Endothelial cell of hepatic sinusoid (primary cell): ENCODE results near the gene PCSK5.
"Not testable (repeated sequence)": the region's sequence is repeated elsewhere in the genome, so short reads cannot be mapped to it uniquely, and the experiment has no call there.

Source experiments
- in situ Hi-C: cut with HindIII; loops from 2 replicates; pipeline ENCODE4 v1.10.0; 2017; ENCODE audit warnings: low sequenced_read_pairs

Gene PCSK5

DNA sequence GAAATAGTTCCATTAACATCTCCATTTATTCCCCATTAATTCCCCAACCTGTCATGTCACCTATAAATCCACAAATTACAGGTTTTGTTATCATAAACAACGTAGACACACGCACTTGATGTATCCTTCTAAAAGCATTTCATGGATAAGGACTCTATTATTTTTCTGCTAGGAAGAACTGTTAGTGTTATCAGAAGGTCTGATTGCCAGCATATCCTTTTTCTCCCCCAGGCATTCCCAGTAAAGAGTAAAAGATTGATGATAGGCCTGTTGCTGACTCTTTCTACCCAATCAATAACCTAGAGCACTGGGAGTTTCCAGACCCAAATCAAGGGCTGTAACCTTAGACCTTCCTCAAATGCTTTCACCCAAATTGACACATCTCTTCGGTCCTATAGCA is 442.9 kb downstream of the PCSK5 start:
- in situ Hi-C loops = no loop called here

DNA sequence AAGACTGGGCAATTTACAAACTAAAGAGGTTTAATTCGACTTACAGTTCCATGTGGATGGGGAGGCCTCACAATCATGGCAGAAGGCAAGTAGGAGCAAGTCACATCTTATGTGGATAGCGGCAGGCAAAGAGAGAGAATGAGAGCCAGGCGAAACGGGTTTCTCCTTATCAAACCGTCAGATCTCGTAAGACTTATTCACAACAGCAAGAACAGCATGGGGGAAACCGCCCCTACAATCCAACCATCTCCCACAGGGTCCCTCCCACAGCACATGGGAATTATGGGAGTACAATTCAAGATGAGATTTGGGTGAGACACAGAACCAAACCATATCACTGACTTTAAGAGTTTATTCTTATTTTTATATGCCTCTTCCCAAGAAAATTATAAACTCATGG is 443.5 kb downstream of the PCSK5 start:
- in situ Hi-C loops = no loop called here

DNA sequence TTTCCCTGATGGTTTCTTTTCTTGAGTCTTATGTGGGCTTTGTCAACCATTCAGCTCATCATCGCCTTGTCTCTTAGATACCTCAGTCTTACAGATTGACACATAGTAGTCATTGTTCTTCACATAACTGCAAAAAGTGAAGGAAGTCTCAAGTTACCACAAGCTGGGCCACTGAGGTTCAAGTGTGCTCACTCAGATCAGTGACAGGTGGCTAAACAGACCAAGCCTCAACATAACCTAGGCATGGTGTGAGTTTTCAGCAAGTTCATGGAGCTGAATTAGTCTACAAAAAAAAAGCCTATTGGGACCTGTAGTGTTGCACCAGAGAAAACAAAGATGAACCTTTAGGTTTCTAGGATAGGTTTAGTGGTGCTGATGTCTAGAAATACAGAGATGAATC is 445.6 kb downstream of the PCSK5 start:
- in situ Hi-C loops = loop anchor here (5.0 kb wide), 1 partner anchor 36 kb away; no protein-coding TSS in a partner anchor

DNA sequence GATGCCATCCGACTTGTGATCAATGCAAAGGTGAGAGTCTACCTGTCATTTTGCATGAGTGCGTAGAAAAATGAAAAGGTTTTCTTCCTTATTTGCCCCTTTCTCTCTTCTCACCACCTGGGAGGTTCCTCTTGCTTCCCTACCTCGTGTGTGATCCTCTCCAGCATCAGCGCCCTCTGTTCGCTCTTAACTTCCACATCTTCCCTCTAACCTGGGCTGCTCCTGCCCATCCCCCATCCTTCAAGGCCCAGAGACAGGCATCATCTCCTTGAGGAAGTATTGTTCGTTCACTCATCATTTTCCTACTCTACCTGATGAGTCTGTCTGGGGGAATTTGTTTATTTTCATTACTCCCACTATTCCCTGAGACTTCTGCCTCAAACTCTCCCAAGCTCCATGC is 447.9 kb downstream of the PCSK5 start:
- in situ Hi-C loops = loop anchor here (5.0 kb wide), 1 partner anchor 34 kb away; no protein-coding TSS in a partner anchor

DNA sequence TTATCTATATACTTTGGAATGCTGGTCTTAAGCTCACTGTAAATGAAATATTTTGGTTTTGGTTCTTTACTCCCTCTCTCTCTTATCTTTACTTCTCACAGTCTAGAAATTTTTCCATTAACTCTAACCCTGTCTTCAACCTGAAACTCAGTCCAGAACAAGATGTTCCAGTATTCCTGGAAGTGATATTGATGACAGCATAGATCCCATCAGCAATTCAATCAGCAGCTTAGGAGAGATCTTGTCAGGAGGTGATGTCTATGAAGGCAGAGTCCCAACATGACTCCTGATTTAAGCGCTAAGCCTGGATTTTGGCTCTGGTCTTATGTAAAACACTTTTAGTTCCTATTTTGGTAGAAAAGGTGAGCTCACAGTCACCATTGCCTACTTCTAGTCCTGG is 451.1 kb downstream of the PCSK5 start:
- in situ Hi-C loops = no loop called here

DNA sequence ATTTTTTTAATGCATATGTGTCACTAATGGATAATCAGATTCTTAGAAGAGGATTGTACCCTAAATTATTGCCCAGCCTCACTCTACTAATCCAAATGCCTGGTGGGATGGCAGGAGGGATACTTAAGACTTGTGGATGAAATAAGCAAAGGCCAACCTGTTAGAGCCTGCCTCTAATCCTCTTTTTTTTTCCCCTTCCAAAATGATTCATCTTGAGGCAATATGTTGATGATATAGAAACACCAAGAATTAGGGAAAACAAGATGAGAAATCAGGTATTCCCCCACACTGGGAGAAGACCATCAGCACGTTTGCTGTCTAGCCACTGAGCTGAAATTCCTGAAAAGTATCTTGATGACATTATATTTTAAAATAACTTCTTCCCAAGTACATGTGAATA is 451.7 kb downstream of the PCSK5 start:
- in situ Hi-C loops = no loop called here

DNA sequence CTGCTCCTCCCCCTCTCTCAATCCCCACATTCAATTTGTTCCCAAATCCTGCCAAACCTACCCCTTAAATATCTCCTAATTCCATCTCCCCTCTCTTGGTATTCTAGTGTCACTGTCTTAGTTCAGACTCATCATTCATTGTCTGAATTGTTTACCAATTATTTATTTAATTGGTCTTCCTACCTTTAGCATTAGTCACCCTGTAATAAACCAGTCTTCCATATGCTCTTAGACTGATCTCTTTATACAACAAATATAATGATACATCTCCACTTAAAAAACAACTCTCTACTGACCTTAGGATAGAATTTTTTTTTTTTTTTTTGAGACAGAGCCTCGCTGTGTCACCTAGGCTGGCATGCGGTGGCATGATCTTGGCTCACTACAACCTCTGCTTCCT is 452.4 kb downstream of the PCSK5 start:
- in situ Hi-C loops = no loop called here

DNA sequence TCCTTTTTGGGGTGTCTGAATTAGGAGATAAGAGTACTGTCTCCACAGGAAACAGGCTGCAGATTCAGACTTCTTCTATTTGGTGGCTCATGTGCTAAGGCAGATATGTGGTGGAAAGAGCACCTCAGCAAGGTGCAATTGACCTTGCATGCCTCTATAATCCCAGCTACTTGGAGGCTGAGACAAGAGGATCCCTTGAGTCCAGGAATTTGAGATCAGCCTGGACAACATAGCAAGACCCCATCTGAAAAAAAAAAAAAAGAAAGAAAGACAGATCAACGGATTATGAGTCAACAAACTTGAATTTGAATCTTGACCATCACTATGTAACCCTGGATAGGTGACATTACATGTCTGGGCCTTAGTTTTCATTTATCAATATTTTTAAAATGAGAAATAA is 459.4 kb downstream of the PCSK5 start:
- in situ Hi-C loops = no loop called here

DNA sequence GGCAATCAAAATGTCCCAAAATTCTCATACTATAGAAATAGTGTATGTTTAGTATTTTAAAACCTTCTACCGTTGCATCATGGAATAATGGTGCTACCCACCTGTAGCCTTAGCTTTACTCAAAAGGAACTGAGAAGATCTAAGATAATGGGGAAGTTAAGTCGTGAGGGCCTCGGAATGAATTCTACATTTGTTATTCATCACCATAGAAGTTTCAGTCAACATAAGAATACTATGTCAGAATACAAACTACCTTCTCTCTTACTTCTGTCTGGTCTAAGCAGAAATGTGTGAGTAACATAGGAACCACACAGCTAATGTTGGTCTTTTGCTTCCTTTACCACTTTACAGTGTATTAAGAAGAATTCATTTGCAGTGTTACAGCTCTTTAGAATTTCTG is 460.5 kb downstream of the PCSK5 start:
- in situ Hi-C loops = no loop called here

DNA sequence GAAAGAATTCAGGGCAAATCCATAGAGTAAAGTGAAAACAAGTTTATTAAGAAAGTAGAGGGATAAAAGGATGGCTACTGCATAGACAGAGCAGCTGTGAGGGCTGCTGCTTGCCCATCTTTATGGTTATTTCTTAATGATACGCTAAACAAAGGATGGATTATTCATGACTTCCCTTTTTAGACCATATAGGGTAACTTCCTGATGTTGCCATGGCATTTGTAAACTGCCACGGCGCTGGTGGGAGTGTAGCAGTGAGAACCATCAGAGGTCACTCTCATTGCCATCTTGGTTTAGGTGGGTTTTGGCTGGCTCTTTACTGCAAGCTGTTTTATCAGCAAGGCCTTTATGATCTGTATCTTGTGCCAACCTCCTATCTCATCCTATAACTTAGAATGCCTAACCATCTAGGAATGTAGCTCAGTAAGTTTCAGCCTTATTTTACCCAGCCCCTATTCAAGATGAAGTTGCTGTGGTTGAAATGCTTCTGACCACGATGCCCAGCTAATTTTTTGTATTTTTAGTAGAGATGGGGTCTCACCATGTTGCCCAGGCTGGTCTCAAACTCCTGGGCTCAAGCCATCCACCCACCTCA is 461.6 kb downstream of the PCSK5 start:
- in situ Hi-C loops = no loop called here

DNA sequence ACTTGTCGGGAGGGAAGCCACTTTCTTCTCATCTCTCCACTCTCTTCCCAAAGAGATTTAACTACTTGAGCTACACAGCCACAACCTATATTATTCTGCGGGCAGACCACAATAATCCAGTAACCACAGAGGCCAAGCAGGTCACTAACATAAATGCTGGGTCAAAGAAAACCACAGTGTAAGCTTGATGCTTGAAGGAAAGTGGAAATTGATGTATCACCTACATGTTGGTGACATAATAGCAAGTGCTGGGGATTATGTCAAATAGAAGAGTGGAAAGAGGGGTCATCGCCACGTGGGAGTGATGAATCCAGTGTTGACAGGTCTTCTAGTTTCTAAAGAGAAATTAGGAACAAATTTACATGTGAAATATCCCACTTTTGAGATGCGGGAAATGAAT is 462.8 kb downstream of the PCSK5 start:
- in situ Hi-C loops = no loop called here

DNA sequence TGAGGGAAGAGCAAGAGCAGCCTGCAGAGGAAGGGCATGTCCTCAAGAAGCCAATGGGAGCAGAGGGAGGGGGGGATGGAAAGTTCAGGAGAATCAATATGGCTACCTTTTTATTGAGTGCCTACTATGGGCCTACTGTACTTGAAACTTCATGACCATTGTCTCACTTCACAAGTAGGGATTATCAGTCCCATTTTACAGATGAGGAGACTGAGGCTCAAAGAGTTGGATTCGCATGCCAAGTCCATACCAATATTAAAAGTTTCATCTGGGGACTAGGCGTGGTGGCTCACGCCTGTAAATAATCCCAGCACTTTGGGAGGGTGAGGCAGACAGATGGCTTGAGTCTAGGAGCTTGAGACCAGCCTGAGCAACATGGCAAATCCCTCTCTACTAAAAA is 463.7 kb downstream of the PCSK5 start:
- in situ Hi-C loops = no loop called here

DNA sequence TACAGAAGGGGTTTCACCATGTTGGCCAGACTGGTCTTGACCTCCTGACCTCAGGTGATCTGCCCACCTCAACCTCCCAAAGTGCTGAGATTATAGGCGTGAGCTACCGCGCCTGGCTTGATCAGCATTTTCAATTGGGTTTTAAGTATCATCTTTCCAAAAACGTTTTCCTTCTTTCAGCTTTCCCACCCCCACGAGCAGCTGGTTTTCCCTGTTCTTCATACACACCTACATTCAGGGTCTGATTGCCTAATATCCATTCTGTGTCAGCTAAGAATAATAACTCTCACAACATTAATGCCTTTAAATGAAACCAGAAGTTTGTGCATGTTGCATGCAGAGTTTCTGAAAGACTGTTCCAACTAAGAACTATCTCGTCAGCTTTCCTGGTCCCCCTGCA is 465.4 kb downstream of the PCSK5 start:
- in situ Hi-C loops = no loop called here

DNA sequence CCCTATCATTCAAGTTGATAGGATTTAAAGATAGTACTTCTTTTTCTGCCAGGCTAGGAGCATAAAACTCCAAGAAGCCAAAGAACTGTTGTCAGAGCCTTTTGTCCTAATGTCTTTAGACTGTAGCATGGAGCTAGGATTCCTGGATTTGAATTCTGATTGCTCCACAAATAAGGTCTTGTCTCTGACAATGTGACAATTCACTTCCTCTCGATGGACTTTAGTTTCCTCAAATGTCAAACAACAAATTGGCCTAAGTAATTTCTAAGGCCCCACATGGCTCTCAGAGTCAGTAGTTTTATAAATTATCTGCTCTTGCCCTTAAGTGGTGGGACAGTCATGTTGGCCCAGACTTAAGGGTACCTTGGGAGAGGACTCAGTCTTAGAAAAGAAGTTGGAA is 467.1 kb downstream of the PCSK5 start:
- in situ Hi-C loops = no loop called here

DNA sequence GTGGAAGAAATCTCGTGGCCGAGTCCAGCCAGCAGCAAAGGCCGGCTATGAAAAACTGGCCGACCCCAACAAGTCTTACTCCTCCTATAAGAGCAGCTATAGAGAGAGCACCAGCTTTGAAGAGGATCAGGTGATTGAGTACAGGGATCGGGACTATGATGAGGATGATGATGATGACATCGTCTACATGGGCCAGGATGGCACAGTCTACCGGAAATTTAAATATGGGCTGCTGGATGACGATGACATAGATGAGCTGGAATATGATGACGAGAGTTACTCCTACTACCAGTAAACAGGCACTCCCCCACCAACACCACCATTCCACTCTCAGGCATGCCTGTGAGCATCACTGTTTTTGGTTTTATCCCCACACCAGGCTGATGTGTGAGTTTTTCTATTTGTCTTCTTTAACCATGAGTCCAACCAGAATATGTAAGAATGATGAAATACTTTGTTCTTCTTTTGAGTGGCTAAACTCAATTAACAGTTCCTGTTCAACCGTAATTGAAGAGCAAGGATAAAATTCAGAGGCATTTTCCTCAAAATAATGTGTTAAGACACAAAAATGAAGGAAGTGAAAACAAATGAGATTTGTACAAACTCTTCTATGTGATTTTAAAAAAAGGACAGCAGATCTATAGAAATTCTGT is 468.3 kb downstream of the PCSK5 start:
- in situ Hi-C loops = no loop called here

DNA sequence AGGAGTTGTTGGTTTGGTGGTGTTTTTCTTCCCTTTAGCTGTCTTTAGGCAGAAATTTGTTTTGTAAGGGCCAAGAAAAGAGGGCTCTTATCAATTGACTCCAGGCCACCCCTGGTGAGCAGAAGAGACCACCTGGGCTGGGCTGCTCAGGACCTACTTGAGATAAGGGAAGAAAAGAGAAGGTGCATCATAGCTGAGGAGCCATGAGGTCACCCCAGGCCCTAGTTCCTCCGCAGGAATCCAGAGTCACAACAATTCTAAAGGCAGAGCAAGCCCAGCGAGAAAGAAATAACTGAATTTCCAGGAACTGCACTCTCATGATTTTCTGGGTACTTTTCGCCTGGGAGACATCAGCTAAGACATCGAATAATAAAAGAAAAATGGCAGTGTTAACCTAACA is 468.9 kb downstream of the PCSK5 start:
- in situ Hi-C loops = no loop called here

DNA sequence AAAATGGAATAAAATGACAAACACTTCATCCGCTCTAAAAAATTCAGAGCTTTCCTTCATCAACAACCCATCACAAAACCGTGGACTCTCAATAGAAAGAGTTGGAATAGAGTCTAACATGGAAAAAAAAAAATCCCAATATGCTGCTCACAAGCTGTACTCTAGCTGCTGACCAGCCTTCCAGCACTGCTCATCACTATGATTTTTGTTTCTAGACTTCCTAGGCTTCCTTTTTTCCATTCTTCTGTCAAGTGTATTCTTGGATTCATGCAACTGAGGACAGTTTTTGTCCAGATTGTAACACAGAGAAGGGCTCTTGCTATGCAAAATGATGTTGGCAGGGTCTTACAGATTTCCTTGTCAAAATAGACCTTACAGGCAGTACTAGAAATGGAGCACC is 469.3 kb downstream of the PCSK5 start:
- in situ Hi-C loops = no loop called here

DNA sequence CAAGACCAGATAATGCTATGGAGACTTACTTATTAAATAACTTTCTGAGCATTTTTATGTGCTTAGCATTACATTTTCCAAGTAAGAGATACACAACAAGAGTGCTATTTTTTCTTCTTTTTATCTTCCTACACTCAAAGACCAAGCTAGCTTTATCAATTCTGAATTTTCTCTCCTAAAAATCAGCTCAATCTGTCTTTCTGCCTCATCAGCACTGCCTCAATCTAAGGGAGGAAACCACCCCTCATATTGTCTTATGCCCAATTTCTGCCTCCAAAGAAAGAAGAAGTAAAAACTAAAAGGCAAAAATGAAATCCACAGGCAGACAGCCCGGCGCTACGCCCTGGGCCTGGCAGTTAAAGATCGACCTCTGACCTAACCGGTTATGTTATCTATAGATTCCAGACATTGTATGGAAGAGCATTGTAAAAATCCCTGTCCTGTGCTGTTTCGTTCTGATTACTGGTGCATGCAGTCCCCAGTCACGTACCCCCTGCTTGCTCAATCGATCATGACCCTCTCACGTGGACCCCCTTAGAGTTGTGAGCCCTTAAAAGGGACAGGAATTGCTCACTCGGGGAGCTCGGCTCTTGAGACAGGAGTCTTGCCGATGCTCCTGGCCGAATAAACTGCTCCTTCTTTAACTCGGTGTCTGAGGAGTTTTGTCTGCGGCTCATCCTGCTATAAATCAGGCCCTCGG is 472.0 kb downstream of the PCSK5 start:
- in situ Hi-C loops = not testable (repeated sequence)

DNA sequence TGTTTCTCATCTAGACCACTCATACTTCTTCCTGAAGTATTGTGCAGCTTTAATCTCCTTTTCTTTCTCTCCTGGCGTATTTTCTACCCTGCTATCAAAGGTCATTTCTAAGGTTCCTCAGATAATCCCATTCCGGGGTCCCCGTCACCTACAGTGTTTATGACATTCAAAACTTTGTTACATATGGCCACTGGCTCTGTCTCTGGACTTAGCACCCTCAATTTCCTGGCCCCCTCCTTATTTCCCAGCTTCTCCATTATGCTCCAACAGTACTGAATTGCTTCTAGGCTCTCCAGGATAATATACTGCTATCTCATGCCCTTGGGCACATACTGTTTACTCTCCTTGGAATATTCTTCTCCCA is 472.5 kb downstream of the PCSK5 start:
- in situ Hi-C loops = no loop called here

DNA sequence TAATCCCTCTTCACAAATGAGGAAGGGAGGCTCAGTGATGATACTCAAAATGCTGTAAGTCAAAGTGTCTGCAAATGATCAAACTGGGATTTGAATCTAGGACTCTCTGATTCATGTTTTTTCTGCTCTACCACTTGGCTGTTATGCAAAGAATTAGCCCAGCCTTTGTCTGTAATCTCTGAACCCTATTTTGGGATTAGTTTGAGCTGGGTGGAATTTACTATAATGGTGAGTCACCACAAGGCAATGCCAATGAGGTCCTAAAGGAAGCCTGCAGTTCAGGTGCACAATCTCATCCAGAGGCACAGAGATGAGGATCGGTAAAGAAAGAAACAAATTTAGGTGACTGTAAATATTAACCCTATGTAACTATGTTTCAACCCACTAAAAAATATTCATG is 474.6 kb downstream of the PCSK5 start:
- in situ Hi-C loops = no loop called here

DNA sequence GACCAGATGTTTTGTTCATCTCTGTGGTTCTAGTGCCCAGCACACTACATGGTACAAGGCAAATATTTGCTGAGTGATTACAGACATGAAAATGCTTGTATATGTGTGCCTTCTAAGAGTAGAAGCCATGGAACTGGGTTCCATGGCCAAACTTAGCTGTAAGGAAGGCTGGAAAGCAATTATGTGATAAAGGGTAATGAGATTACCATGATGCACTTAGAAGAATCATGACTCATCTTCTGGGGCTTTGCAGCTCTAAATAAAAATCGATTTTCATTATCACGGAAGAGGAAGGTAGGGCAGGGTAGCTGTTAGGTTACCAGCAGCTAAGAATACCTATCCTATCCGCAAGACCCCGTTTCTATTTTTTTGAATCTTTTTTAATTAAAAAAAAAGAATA is 475.8 kb downstream of the PCSK5 start:
- in situ Hi-C loops = no loop called here

DNA sequence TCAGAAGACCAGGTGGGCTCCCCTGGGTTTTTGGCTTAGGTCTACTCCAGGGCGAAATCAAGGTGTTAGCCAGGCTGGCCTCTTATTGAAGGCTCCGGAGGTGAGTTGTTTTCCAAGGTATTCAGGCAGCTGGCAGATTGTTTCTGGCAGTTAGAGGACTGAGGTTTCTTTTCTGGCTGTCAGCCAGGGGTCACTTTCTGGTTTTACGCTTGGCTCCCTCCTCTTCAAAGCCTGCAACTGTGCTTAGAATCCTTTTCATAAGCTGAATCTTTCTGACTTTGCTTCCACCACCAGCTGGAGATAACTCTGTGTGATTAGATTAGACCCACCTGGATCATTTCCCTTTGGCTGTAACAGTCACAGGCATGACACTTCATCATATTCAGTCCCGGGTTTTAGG is 479.1 kb downstream of the PCSK5 start:
- in situ Hi-C loops = no loop called here
